BE2C (cell line): ENCODE data around the gene TMEM101.

Experiments
- DNase-seq: peaks from one replicate; pipeline ENCODE4 v3.0.0-alpha.2; 2020
- H3K27me3 ChIP-seq: fragments of 250-450 bp; sonication (Bioruptor Pico); 2 replicates; pipeline ENCODE4 v1.5.1; 2020; ENCODE audit warnings: mild to moderate bottlenecking
- H3K36me3 ChIP-seq: fragments of 250-450 bp; sonication (Bioruptor Pico); 2 replicates; pipeline ENCODE4 v1.5.1; 2020; ENCODE audit warnings: mild to moderate bottlenecking
- H3K4me1 ChIP-seq: fragments of 250-450 bp; sonication (Bioruptor Pico); 2 replicates; pipeline ENCODE4 v1.5.1; 2020
- H3K4me3 ChIP-seq: 2 replicates; pipeline ENCODE4 v1.5.1; 2011; ENCODE audit warnings: low read depth, low read length
- H3K9me3 ChIP-seq: fragments of 250-450 bp; sonication (Bioruptor Pico); 2 replicates; pipeline ENCODE4 v1.5.1; 2020
- CTCF ChIP-seq: IDR thresholded peaks from 2 replicates; pipeline ENCODE4 v1.5.1; 2012; ENCODE audit warnings: mild to moderate bottlenecking, low read depth, low read length

TMEM101 gene

GRCh38 chr17:44007346-44008204 lies 7.2 kb downstream of the TMEM101 start:
- H3K4me1 ChIP-seq, result peaks cover 20% of the 10 kb centered on the region
- DNase-seq, result no peak
- H3K27me3 ChIP-seq, result peaks cover 23% of the 10 kb centered on the region
- TF ChIP-seq CTCF, result no peak
- no peaks in the 10 kb centered on the region for H3K9me3 ChIP-seq
- H3K4me3 ChIP-seq, result peak overlapping the region; percentile 74
- H3K36me3 ChIP-seq, result peaks cover 12% of the 10 kb centered on the region

DNA sequence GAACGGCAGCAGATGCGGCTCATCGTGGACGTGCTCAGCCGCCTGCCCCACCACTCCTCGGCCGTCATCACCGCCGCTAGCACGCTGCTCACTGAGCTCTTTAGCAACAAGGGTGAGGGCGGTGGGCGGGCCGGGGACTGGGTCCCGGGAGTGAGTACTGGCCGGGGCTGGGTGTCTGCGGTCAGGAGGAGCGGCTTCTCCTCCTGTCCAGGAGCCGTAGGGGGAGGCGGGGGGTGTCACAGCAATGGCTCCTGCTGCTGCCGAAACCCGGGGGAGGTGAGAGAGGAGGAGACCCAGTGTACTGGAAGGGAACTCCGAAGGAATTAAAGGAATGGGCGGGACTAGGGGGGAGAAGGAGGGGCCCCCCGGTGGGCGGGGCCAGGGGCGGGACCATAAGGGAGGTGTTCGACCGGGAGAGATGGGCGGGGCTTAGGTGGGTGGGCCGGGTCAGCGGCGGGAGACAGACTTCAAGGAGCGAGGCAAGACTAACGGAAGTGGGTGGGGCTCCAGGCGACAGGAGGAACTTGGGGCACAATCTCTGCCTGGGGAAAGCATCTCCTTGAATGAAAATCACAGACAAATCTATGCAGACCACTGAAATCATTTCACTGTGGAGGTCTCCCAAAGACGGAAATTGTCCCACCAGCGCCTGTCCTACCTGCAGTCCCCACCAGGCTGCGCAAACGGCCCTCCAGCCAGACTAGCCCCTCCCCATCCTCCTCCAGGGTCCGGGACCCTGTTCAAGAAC lies 8.0 kb downstream of the TMEM101 start:
- H3K4me3 ChIP-seq, result peak overlapping the region; percentile 74
- peaks cover 23% of the 10 kb centered on the region for H3K27me3 ChIP-seq
- H3K9me3 ChIP-seq, result no peaks in the 10 kb centered on the region
- peak; percentile 98 for DNase-seq
- TF ChIP-seq CTCF, result peak; percentile 84
- H3K4me1 ChIP-seq, result peaks cover 12% of the 10 kb centered on the region
- peaks cover 12% of the 10 kb centered on the region for H3K36me3 ChIP-seq

DNA sequence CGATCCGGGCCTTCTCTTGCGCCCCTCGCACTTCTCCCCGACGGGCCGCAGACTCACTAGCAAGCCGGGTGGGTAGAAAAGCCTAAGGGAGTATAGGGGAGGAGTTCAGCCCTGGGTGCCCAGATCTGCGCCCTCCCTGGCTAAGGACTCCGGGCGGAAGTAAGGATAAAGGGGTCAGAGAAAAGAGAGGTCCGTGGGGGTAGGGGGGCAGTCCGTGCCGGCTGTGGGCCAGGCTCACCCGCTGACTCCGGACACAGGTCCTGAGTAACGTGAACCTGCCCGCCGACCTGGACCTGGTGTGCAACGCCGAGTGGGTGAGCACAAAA lies 8.5 kb downstream of the TMEM101 start:
- Histone ChIP-seq H3K9me3 (no peaks in the 10 kb centered on the region), H3K4me3 (peak overlapping the region; percentile 74), H3K36me3 (peaks cover 7% of the 10 kb centered on the region), H3K4me1 (peaks cover 7% of the 10 kb centered on the region), H3K27me3 (peaks cover 23% of the 10 kb centered on the region)
- no peak for DNase-seq
- TF ChIP-seq CTCF, result no peak

GRCh38 chr17:44005527-44006271 lies 9.1 kb downstream of the TMEM101 start:
- H3K27me3 ChIP-seq, result peaks cover 23% of the 10 kb centered on the region
- peak; percentile 68 for DNase-seq
- H3K4me1 ChIP-seq, result peaks cover 5% of the 10 kb centered on the region
- no peaks in the 10 kb centered on the region for H3K9me3 ChIP-seq
- peak; percentile 23; the same call in 1 of the 2 replicates for TF ChIP-seq CTCF
- H3K4me3 ChIP-seq, result peak overlapping the region; percentile 74
- H3K36me3 ChIP-seq, result peaks cover 4% of the 10 kb centered on the region; the same call in 1 of the 2 replicates

GRCh38 chr17:44004761-44005526 lies 9.8 kb downstream of the TMEM101 start:
- Histone ChIP-seq H3K9me3 (no peaks in the 10 kb centered on the region), H3K4me1 (peaks cover 2% of the 10 kb centered on the region), H3K36me3 (no peaks in the 10 kb centered on the region; the same call in 1 of the 2 replicates), H3K27me3 (peaks cover 23% of the 10 kb centered on the region), H3K4me3 (peak overlapping the region; percentile 74)
- no peak for TF ChIP-seq CTCF
- DNase-seq, result peak; percentile 34
